MCF 10A (cell line): ENCODE data around the gene RIMS4. TPM values are rescaled to one million over a fixed set of nuclear protein-coding genes. Genes with fewer than 3 reads are reported as not detected.

Experiments
- Bru-seq: library from RNA; stranded (reverse); fragments of 400-500 nt; gene quantifications from one replicate; lab custom pipeline; 2021; lab: Mats Ljungman, UMichigan
- BruChase-seq, 2 experiments: library from RNA; stranded (reverse); fragments of 400-500 nt; gene quantifications; one replicate each; lab custom pipeline; 2021; lab: Mats Ljungman, UMichigan
- BruUV-seq: library from RNA; stranded (reverse); fragments of 400-500 nt; replicated peaks from 2 replicates; lab custom pipeline; 2021; lab: Mats Ljungman, UMichigan
- CTCF ChIA-PET: fragments of 300-600 bp; sonication (Branson Sonifier 250); formaldehyde crosslinking; extraction: SDS; loops from one replicate; lab custom pipeline; 2021; ENCODE audit warnings: antibody characterized with exemption, inconsistent platforms; lab: Yijun Ruan, JAX
- POLR2A ChIA-PET: fragments of 300-600, 350-650 bp; sonication (Branson Sonifier 250); formaldehyde crosslinking; extraction: SDS; loops from one replicate; lab custom pipeline; 2020; ENCODE audit warnings: antibody characterized with exemption, inconsistent platforms; lab: Yijun Ruan, JAX
- DNase-seq: peaks from one replicate; pipeline ENCODE4 v3.0.0-alpha.2; 2018; ENCODE audit not compliant: unreplicated experiment
- H3K27ac Mint-ChIP-seq: one replicate; pipeline ENCODE4 v1.8.0; 2022; ENCODE audit warnings: mild to moderate bottlenecking, low read depth, mixed read lengths; ENCODE audit not compliant: unreplicated experiment
- H3K27me3 Mint-ChIP-seq: one replicate; pipeline ENCODE4 v1.8.0; 2022; ENCODE audit warnings: mixed read lengths; ENCODE audit not compliant: insufficient read depth, unreplicated experiment
- H3K36me3 Mint-ChIP-seq: one replicate; pipeline ENCODE4 v1.8.0; 2022; ENCODE audit warnings: mild to moderate bottlenecking, moderate library complexity, mixed read lengths; ENCODE audit not compliant: insufficient read depth, unreplicated experiment
- H3K4me1 Mint-ChIP-seq: one replicate; pipeline ENCODE4 v1.8.0; 2022; ENCODE audit warnings: mixed read lengths; ENCODE audit not compliant: insufficient read depth, unreplicated experiment
- H3K4me3 Mint-ChIP-seq: one replicate; pipeline ENCODE4 v1.8.0; 2022; ENCODE audit warnings: mild to moderate bottlenecking, moderate library complexity, mixed read lengths; ENCODE audit not compliant: unreplicated experiment
- H3K9me3 Mint-ChIP-seq: one replicate; pipeline ENCODE4 v1.8.0; 2022; ENCODE audit warnings: mixed read lengths; ENCODE audit not compliant: unreplicated experiment
- CTCF ChIP-seq: fragments of 200-600 bp; IDR thresholded peaks from one replicate; pipeline ENCODE4 v1.8.0; 2022; ENCODE audit warnings: antibody characterized with exemption, mild to moderate bottlenecking; ENCODE audit not compliant: unreplicated experiment
- intact Hi-C: fragments of 100-400 bp; cut with micrococcal nuclease; formaldehyde crosslinking; loops from 2 replicates; pipeline ENCODE4 v1.14.1; 2022
- long read RNA-seq: library from polyadenylated mRNA; stranded (forward); transcript quantifications from one replicate; pipeline ENCODE4 v2.0.0, GENCODE V29; 2022
- total RNA-seq: library from RNA; stranded (reverse); gene quantifications from 2 replicates; pipeline ENCODE4 v1.2.3, GENCODE V29; 2022

RIMS4 gene
- total RNA-seq (not detected in 2 replicates), Bru-seq, nascent RNA (not detected), BruChase-seq, experiment 1, labeled RNA remaining after a 6-hour chase (percentile 6 among the genes with signal in this experiment), BruChase-seq, experiment 2, labeled RNA remaining after a 2-hour chase (percentile 2 among the genes with signal in this experiment)
- long read RNA-seq: 0 reads

- intact Hi-C loops: no loop called here
- CTCF ChIA-PET: no interaction called here
Measured at GRCh38 chr20:44810391-44811149, at the start of gene RIMS4. RIMS4 (minus strand) TSS chr20:44810546; CDS start chr20:44810271, 275 bp downstream.

GRCh38 chr20:44858606-44859360, 48.4 kb upstream of the RIMS4 start:
- CTCF ChIA-PET: interaction anchor here (0.7 to 3.2 kb wide), 6 partner anchors 8 to 250 kb away, joined by 3 to 15 read pairs (median 4); no protein-coding TSS in a partner anchor
- Mint-ChIP-seq H3K4me1 (peaks cover 16% of the 10 kb centered on the region), H3K9me3 (peaks cover 14% of the 10 kb centered on the region), H3K27me3 (peaks cover 20% of the 10 kb centered on the region), H3K4me3 (no peak overlapping the region), H3K27ac (no peak overlapping the region), H3K36me3 (no peaks in the 10 kb centered on the region)
- DNase-seq: no peak
- BruUV-seq: no TSS peak
- no peak for TF ChIP-seq CTCF
- POLR2A ChIA-PET: no interaction called here
- intact Hi-C loops: no loop called here

More at GRCh38 chr20:44810391-44811149, at the start of gene RIMS4:
- H3K27me3 Mint-ChIP-seq: peaks cover 66% of the 10 kb centered on the region
- DNase-seq: no peak
- POLR2A ChIA-PET: no interaction called here
- H3K4me3 Mint-ChIP-seq: no peak within 1 kb of the TSS
- no peak within 1 kb of the TSS for H3K27ac Mint-ChIP-seq
- H3K36me3 Mint-ChIP-seq: no peaks in the 10 kb centered on the region
- TF ChIP-seq CTCF: no peak
- BruUV-seq: no TSS peak
- no peaks in the 10 kb centered on the region for H3K4me1 Mint-ChIP-seq
- peaks cover 9% of the 10 kb centered on the region for H3K9me3 Mint-ChIP-seq

GRCh38 chr20:44856856-44857448, 46.6 kb upstream of the RIMS4 start:
- CTCF ChIA-PET: interaction anchor here (0.7 to 3.2 kb wide), 5 partner anchors 10 to 199 kb away, joined by 3 to 15 read pairs (median 5); no protein-coding TSS in a partner anchor
- Mint-ChIP-seq H3K27me3 (peaks cover 29% of the 10 kb centered on the region), H3K9me3 (peaks cover 14% of the 10 kb centered on the region), H3K36me3 (no peaks in the 10 kb centered on the region), H3K27ac (no peak overlapping the region), H3K4me1 (peaks cover 7% of the 10 kb centered on the region), H3K4me3 (no peak overlapping the region)
- POLR2A ChIA-PET: interaction anchor here (0.6 kb wide), 1 partner anchor 150 kb away, joined by 3 read pairs; no protein-coding TSS in a partner anchor
- DNase-seq: no peak
- BruUV-seq: no TSS peak
- intact Hi-C loops: no loop called here
- no peak for TF ChIP-seq CTCF
